Natural killer cell (primary cell): ENCODE results near the gene HLA-DMA. TPM values are rescaled to one million over a fixed set of nuclear protein-coding genes. Genes with fewer than 3 reads are reported as not detected.

Source experiments
- ATAC-seq, 3 donors: fragments of 150-1000 bp in 2 of 3; fragments of 200-7000 bp in 1 of 3; cut with Tn5 transposase; 1 replicate in 1 of 3; 2 replicates in 2 of 3; pipeline ENCODE4 v1.10.0; 2021; ENCODE audit warnings: mild to moderate bottlenecking in 2 of 3, moderate library complexity in 2 of 3
- DNase-seq, 2 donors: peaks; one replicate each; pipeline versions ENCODE4 v3.0.0 to v3.0.0-alpha.2; 2013 to 2021; ENCODE audit warnings: mixed read lengths in 1 of 2
- H3K27ac ChIP-seq: one replicate; pipeline ENCODE4 v1.5.1; 2013; ENCODE audit warnings: mild to moderate bottlenecking, low read length
- H3K27me3 ChIP-seq: one replicate; pipeline ENCODE4 v1.6.1; 2013; ENCODE audit warnings: low read length; ENCODE audit not compliant: control insufficient read depth, insufficient read depth
- H3K36me3 ChIP-seq: one replicate; pipeline ENCODE4 v1.6.1; 2013; ENCODE audit warnings: low read length; ENCODE audit not compliant: control insufficient read depth, insufficient read depth
- H3K4me1 ChIP-seq: one replicate; pipeline ENCODE4 v1.6.1; 2013; ENCODE audit warnings: low read length; ENCODE audit not compliant: control insufficient read depth, insufficient read depth
- H3K4me3 ChIP-seq: one replicate; pipeline ENCODE4 v1.5.1; 2013; ENCODE audit warnings: low read length
- H3K9me3 ChIP-seq: one replicate; pipeline ENCODE4 v1.6.1; 2013; ENCODE audit warnings: low read length; ENCODE audit not compliant: control insufficient read depth, insufficient read depth
- H3K27ac Mint-ChIP-seq, 2 donors: one replicate each; pipeline ENCODE4 v1.8.0; 2022; ENCODE audit warnings: mild to moderate bottlenecking in 2 of 2, mixed read lengths in 2 of 2, moderate library complexity in 1 of 2
- H3K27me3 Mint-ChIP-seq, 2 donors: one replicate each; pipeline ENCODE4 v1.8.0; 2022; ENCODE audit warnings: low read depth in 2 of 2, mixed read lengths in 2 of 2
- H3K36me3 Mint-ChIP-seq: one replicate; pipeline ENCODE4 v1.8.0; 2022; ENCODE audit warnings: mixed read lengths
- H3K4me1 Mint-ChIP-seq, 2 donors: one replicate each; pipeline ENCODE4 v1.8.0; 2022; ENCODE audit warnings: mixed read lengths in 2 of 2
- H3K4me3 Mint-ChIP-seq: one replicate; pipeline ENCODE4 v1.8.0; 2022; ENCODE audit warnings: mild to moderate bottlenecking, moderate library complexity, mixed read lengths
- H3K9me3 Mint-ChIP-seq, 2 donors: one replicate each; pipeline ENCODE4 v1.8.0; 2022; ENCODE audit warnings: mixed read lengths in 2 of 2
- CTCF ChIP-seq: fragments of 200-600 bp; IDR thresholded peaks from one replicate; pipeline ENCODE4 v1.8.0; 2022; ENCODE audit warnings: antibody characterized with exemption
- WGBS: methylation state at CpG from one replicate; pipeline ENCODE4 v1.1.7; 2013; ENCODE audit warnings: missing lambda C conversion rate; ENCODE audit not compliant: insufficient coverage; 5-methylcytosine and 5-hydroxymethylcytosine counted together
- intact Hi-C: fragments of 100-400 bp; cut with micrococcal nuclease; formaldehyde crosslinking; loops from one replicate; pipeline ENCODE4 v1.14.2; 2022
- total RNA-seq, 4 donors: library from RNA; stranded (reverse); fragments of 120-200 nt in 1 of 4; gene quantifications; one replicate each; pipeline versions ENCODE4 v1.2.3 to v1.2.4, GENCODE V29; 2013 to 2022

The HLA-DMA gene
- total RNA-seq, 3 donors from 2014 or later (not counting 1 experiment from before 2014, with no cell fraction given), result 39.2 to 57.5 (median 48.1) TPM

- Mint-ChIP-seq H3K9me3 (no peaks in the 10 kb centered on the region), H3K27me3 (no peaks in the 10 kb centered on the region), H3K4me1 (peaks cover 77 to 85% of the 10 kb centered on the region in 2 donors), H3K27ac (peak overlapping the region; percentile 91 to 97), H3K4me3 (peak overlapping the region; percentile 96), H3K36me3 (peaks cover 31% of the 10 kb centered on the region)
- DNase-seq, result peak; percentile 100
- peaks cover 37% of the 10 kb centered on the region for H3K36me3 ChIP-seq
- no peaks in the 10 kb centered on the region for H3K27me3 ChIP-seq
- intact Hi-C loops, result loop anchor here (2.0 to 5.0 kb wide), 5 partner anchors 31 to 794 kb away; partner anchors contain the start of genes AGPAT1, HLA-DMB, PSMB8 and RNF5
- peak; percentile 48 to 76 (median 62) for ATAC-seq
- TF ChIP-seq CTCF, result no peak
- WGBS, result under 1% methylated on average over 56 of the region's 58 CpGs
- H3K4me1 ChIP-seq, result peaks cover 39% of the 10 kb centered on the region
- H3K9me3 ChIP-seq, result no peaks in the 10 kb centered on the region
- H3K27ac ChIP-seq, result peak overlapping the region; percentile 92
- H3K4me3 ChIP-seq, result peak overlapping the region; percentile 91
Measured at GRCh38 chr6:32971581-32972352, 18.9 kb upstream of the HLA-DMA start.

- intact Hi-C loops, result loop anchor here (5.0 kb wide), 2 partner anchors 774 to 794 kb away; partner anchors contain the start of genes AGPAT1 and RNF5
- Mint-ChIP-seq H3K4me3 (peak overlapping the region; percentile 96), H3K27me3 (no peaks in the 10 kb centered on the region), H3K4me1 (peaks cover 76 to 84% of the 10 kb centered on the region in 2 donors), H3K27ac (peak overlapping the region; percentile 91 to 97), H3K9me3 (no peaks in the 10 kb centered on the region), H3K36me3 (peaks cover 26% of the 10 kb centered on the region)
- Histone ChIP-seq H3K36me3 (peaks cover 32% of the 10 kb centered on the region), H3K27ac (peak overlapping the region; percentile 92), H3K4me3 (peak overlapping the region; percentile 78), H3K9me3 (no peaks in the 10 kb centered on the region), H3K27me3 (no peaks in the 10 kb centered on the region), H3K4me1 (peaks cover 37% of the 10 kb centered on the region)
- TF ChIP-seq CTCF, result no peak
- under 1% methylated on average over 15 of the region's 15 CpGs for WGBS
- DNase-seq, result no peak
- ATAC-seq, result no peak
Measured at GRCh38 chr6:32971242-32971580, 18.3 kb upstream of the HLA-DMA start.

GRCh38 chr6:32970413-32971241, 17.7 kb upstream of the HLA-DMA start:
- H3K36me3 ChIP-seq, result peaks cover 26% of the 10 kb centered on the region
- peak overlapping the region; percentile 92 for H3K27ac ChIP-seq
- 0% methylated on average over 36 of the region's 43 CpGs for WGBS
- TF ChIP-seq CTCF, result no peak
- intact Hi-C loops, result loop anchor here (5.0 kb wide), 2 partner anchors 773 to 793 kb away; partner anchors contain the start of genes AGPAT1 and RNF5
- Mint-ChIP-seq H3K27me3 (no peaks in the 10 kb centered on the region), H3K9me3 (no peaks in the 10 kb centered on the region), H3K27ac (peak overlapping the region; percentile 91 to 97), H3K4me1 (peaks cover 75 to 83% of the 10 kb centered on the region in 2 donors), H3K36me3 (peaks cover 20% of the 10 kb centered on the region), H3K4me3 (peak overlapping the region; percentile 96)
- DNase-seq (peak; percentile 58 to 83), ATAC-seq (no peak)
- H3K27me3 ChIP-seq, result no peaks in the 10 kb centered on the region
- H3K9me3 ChIP-seq, result no peaks in the 10 kb centered on the region
- H3K4me1 ChIP-seq, result peaks cover 38% of the 10 kb centered on the region
- H3K4me3 ChIP-seq, result peak overlapping the region; percentile 78
